NCI-H1092 treated with DMSO at 0.1 percent for 48 hours (cell line): ENCODE results near the gene FAM118B.

Source experiments
- DNase-seq: peaks from one replicate; lab custom pipeline; 2025; lab: John Stamatoyannopoulos, UW

FAM118B gene

DNA sequence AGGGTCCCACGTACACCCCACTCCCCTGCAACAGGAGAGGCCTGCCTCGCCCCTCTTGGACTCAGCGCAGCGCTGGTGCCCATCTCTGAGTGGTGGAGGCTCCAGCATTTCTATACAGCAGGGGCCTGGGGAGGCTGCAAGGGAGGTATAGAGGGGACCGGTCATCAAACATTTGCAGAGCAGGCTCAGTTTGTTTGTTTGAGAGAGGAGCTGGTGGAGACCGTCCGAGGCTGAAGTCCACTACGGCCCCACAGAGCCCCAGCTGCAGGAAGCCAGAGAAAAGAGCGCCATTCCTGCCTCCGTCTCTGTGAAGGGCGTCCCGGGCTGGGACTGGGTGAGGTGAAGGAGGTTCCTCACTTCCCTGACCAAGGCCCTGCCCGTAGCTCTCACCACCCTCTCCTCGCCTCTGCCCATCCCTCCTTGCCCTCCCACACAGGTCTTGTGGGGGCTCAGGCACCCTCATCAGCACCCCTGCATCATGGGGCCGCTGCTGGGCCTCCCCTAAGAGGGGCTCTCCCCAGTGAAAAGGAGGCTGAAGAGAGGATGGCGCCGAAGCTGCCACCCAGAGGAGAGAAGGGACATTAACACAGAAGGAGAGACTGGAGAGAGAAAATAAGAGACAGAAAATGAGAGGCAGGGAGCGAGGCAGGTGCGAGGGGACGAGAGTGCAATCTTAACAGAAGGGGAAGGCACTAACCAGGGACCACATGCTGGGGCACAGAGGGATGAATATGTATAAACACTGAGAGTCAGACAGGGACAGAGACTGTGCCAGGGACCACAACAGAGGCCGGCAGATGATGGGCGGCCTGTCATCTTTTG lies 24.7 kb upstream of the FAM118B start:
- DNase-seq: peak; percentile 67

DNA sequence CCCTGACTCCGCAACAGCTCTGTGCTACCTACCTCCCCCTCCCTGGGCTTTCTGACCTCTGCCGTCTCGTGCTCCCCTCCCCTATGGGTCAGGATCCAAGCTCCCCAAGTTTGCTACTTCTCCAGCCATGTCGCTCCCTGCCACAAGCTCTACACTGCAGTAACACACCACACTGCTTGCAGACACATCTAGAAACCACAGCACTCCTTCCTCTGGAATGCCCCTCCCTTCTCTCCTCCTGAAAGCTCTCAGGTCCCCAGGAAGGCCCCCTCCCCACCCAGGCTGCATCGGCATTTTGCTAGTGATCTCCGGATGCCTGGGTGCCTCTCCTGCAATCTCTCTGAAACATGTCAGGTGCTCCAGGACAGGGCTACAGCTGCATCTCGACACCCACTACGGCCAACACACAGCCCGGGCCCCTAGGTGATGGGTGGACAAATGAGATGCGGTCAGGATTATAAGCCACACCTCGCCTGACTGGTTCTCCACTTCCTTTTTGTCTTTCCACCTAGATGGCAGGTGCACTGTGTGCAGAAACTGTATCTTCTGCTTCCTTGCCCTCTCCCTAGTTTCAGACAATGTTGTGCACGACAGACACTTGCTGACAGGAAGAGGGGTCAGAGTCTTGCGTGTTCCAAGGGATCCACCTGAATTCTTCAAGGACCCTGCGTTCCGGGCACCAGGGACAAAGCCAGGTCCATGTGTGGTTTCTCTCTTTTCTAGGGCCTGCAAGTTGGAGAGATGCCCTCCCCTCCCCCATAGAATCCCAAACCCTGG lies 23.1 kb upstream of the FAM118B start:
- no peak for DNase-seq

DNA sequence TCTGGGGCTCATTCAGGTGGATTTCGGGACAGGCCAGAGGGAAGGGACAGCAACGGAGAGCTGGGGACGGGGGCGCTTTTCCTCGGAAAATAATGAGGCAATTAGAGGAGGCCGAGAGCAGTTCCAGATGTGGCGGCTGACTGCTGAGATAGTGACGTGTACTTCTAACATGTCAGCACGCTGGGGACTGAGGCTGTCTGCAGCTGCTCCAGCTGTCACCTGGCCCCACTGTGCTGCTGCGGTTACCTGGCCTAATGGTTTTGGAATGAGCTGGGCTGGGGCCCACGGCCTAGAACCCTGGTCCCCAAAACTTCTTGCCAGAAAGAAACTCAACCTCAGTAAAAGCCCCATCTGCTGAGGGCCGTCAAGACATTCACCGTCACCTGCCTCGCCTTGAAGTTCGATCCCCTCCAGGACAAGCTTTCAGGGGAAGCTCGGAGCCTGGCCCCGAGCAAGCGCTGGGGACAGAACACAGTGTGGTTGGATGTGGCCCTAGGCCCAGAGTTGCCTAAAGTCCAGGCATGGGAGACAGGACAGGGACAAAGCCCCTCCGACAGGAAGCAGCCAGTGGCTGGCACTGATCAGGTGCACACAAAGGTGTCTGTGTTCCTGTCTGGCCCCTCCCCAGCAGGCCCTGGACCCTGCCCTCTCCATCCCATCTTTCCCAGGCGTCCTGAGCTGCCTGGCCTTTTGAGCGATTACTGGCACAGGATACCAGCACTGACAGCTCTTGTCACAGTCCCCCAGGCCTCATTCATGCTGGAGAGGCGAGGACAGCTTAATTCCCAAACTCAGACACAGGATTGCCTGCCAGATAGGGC lies 22.3 kb upstream of the FAM118B start:
- DNase-seq: no peak

DNA sequence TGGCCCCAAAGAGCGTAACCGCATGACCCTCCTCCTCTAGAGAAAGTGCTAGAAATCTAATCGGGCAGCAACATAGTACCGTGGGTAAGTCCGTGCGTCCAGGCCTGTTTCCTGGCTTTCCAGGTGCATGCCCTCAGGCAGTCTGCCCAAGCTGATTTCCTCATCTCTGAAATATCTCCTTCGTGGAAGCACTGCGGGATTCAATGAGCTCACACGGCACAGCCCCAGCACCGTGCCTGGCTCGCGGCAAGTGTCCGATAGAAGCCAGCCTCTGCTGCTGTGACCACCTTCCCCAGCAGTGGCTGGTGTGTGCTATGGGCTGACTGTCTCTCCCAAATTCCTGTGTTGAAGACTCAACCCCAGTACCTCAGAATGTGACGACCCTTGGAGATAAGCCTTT lies 20.8 kb upstream of the FAM118B start:
- no peak for DNase-seq

DNA sequence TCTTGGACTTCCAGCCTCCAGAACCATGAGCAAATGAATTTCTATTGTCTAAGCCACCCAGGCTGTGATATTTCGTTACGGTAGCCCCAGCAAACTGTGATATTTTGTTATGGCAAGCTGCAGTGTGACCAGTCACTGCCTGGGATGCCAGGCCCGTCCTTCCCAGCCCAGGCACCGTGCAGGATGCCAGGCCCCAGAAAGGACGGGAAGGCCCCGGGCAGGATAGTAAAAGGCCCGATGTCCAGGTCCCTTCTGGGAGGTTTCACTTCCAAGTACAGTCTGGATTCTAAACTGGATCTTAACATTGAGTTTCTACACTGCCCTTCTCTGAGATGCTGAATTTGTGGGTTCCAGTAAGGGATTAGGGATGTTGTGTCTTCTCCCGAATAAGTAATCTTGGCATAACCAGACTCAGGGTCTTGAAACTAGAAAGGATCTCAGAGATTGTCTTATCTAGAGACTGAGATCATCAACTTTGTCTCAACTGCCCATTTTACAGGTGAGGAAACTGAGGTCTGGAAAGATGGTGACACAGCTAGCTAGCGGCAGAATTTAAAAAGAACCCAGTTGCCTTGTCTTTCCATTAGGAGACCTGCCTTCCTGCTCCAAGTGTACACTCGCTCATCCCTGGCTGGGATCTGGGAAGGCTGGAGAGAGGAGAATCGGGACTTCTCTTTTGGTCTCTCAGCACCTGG lies 20.1 kb upstream of the FAM118B start:
- no peak for DNase-seq

DNA sequence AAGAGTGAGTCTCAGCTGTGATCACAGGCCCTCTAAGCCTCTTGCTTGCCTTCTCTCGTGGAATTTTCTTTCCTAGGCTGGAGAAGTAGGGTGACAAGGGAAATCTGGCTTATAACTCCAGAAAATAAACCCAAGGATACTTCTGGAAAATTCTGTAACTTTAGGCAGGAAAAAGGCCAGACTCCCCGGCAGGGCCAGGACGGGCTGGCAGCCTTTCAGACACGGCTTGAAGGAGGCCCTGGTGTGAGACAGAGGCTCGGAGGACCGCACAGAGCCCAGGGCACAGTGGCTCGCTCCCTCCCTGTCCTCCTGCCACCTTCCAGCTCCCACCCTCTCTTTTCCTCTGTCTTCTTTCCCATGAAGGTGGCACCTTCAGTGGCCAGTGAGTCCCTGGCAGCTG lies 19.2 kb upstream of the FAM118B start:
- DNase-seq: no peak

DNA sequence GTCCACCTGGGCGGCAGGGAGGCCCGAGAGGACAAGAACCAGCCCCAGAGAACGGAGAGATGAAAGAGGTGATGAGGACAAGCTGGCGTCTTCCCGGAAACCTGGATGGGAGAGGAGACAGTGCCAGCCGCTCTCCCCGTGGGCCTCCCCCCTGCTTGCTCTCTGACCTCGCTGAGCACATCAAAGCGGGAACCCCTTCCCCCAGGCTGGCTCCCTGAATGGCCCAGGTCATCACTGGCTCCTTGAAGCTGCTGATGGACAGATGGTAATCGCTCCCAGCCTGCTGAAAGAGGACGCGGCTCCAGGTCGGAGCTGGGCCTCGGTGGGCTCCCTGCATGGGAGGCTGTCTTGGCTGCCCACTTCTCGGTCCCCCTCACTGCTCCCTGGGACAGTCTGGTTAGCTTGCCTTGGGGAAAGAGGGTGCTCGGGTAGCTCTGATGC lies 18.5 kb upstream of the FAM118B start:
- DNase-seq: no peak

DNA sequence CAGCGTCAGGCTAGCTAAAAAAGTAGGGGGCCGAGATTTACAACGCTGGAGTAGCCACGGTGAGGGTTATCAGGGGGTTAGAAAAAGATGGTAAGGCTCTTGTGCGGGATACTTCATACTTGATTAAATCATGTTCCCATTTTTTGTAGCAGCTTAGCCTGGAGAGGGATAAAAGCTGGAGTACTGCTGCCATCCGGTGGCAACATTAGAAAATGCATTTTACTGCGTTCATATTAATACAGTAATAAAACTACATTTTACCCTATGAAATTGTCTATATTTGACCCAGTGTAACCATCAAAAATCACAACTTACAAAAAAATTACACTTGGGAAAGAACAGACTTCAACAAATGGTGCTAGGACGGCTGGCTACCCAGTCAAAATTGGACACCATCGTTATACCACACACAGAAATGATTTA lies 17.4 kb upstream of the FAM118B start:
- peak; percentile 62 for DNase-seq

DNA sequence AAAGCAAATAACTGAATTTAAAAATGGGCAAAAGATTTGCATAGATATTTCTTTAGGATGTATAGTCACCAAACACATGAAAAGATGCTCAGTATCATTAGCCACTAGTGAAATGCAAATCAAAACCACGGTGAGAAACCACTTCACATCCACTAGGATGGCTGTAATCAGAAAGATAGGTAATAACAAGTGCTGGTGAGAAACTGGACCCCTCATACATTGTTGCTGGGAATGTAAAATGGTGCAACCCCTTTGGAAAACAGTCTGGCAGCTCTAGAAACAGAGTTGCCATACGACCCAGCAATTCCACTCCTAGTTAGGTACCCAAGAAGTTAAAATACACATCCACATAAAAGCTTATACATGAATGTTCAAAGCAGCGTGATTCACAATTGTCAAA lies 16.5 kb upstream of the FAM118B start:
- DNase-seq: no peak

DNA sequence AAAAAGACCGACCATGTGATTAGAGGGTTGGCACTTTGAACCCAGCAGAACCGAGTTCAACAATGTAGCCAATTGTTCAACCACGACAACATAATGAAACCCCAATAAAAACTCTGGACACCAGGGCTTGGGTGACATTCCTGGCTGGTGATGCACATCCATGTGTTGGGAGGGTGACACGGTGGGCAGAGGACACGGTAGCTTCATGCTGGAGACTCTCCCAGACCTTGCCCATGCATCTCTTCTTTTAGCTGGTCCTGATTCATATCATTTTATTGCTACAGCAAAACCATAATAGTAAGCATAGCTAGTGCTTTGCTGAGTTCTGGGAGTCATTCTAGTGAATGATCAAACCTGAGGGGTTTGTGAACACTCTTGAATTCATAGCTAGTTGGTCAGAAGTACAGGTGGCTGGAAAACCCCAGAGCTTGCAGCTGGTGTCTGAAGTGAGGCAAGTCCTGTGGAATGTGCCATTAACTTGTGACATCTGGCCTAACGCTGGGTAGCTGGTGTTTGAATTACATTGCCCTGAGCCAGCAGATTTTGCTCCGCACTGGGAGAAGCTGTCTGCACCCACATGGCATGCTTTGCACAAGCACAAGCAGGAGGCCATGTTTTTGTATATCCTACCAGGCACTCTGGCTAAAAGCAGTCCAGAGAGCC lies 14.2 kb upstream of the FAM118B start:
- DNase-seq: no peak

DNA sequence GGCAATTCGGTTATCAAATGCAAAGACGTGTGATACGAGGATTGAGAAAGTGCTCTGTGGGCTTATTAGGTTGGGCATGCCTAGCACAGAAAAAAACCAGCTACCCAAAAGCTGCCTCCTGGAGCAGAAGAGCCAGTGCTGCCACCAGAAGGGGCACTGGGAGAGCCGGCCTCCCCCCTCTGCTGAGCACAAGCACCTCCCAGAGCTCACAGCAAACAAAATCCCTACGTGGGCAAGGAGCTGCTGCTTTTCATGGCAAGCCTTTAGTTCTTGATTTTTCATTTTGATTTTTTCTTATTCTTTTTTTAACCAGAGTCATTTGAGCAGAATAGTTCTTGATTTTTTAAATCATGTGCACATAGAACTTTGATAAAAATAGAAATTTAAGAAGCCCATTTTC lies 12.9 kb upstream of the FAM118B start:
- no peak for DNase-seq

DNA sequence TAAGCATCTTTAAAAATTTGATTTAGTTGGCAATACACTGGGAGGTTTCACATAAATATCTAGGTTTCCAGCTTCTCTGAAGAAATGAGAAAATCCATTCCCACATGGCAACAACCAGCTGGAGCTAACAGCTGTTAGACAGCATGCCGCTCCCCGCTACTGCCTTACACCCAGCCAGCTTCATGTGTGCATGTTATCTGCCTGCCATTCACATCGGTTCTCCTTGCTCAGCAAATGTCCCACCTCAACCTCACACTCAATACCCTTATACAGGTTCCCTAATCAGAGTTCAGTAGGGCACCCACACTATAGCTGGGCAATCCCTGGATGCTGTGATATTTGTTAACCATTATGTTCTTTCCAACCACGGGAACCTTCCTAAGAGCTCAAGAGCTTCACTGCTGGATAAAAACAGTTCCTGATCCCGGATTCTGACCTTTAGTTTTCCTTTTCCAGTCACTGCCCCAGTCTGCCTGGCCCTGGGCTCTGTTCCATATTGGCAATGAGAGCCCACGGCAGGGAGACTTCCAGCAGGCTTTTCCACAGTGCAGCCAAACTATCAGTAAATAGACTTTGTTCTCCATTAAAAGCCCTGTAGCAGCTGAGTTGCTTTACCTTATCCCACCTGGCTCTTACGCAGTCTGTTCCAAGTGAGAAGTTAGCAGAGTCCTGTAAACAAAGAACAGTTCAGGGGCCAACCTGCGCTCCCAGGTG lies 8.8 kb upstream of the FAM118B start:
- no peak for DNase-seq

DNA sequence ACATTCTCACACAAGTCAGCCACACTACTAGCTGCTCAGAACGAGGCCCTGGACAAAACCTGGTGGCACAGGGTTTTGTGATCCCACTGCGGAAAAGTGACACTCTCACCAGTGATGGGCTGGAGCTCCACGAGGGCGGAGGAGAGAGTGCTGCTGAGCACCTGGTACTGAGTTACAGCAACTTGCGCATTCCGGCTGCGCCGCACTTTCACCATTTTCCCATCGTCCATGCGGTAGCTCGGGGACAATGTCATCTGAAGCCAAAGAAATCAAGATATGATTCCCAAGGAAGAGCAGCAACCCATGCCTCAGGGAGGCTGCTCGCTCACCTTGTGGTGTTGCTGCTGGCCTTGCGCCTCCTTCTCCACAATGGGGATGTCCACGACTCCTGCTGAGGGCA lies 6.2 kb upstream of the FAM118B start:
- no peak for DNase-seq

DNA sequence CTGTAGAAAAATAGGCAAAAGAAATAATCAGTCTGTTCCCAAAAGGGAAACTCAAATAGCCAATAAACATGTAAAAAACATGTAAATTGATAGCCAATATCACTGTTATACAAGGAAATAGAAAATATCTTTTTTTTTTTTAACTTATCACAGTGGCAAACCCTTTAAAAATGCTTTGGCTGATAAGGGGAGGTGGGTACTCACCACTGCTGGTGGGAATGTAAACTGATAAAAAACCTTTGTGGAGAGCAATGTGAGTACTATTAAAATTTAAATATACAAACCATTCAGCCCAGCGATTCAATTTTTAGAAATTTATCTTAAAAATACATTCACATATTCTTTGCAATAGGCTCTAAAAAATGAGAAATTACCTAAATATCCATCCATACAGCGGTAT lies 3.7 kb upstream of the FAM118B start:
- DNase-seq: no peak

DNA sequence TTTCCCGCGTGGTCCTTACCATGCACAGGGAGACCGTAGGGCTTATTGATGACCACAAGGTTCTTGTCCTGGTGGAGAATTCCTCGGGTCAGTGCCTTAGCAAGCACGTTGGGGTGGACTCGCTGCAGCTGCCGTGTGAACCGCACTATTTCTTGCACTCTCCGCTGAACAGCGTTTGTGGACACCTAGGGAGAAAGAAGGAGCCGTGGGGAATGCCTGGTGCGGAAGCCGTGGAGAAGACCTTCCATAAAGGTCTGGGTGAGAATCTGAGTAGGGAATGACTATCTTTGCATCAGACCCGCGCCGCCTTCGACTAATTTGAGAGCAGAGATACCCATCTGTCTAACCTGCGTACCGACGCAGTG lies 729 bp upstream of the FAM118B start:
- DNase-seq: no peak

DNA sequence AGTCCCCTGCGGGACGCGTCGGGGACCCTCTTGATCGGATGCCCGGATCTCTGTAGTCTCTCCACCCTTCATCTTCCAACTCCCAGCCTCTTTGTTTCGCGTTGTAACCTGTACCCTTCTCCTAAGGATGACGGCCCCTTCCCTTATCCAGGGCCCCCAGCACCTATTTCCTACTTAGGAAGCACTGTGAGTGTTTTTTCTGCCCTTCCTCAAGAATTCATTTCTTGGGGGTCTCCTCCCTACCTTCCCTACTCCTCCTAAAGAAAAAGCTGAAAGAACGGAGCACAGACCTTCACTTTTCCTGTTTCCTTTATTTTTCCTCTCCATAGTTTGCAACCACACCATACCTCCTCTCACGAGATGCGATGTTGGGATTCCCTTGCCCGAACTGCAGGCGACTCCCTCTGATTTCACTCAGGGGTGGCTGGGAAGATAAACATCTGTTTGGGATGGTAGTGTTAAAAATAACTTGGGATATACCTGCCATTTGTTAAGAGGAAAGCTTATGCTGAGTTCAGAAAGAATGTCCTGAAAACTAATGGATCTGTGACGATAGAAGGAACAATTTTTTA lies 593 bp downstream of the FAM118B start:
- no peak for DNase-seq

DNA sequence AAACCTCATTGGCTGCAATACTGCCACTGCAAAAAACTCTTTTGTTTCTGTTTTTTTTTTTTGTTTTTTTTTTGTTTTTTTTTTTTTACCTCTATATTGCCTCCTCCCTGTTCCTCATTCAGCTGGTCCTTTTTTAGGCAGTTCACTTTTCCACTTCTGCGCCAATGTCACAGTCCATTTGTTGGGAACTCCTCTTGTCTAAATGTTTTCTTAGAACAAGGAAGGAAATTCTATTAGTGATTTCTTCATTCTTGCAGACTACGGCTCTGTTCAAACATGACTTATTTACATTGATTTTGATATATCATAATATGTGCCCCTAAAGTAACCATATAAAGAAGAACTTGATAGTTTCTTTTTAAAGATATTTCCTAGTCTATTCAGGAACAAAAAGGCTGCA lies 2.9 kb downstream of the FAM118B start:
- DNase-seq: no peak

DNA sequence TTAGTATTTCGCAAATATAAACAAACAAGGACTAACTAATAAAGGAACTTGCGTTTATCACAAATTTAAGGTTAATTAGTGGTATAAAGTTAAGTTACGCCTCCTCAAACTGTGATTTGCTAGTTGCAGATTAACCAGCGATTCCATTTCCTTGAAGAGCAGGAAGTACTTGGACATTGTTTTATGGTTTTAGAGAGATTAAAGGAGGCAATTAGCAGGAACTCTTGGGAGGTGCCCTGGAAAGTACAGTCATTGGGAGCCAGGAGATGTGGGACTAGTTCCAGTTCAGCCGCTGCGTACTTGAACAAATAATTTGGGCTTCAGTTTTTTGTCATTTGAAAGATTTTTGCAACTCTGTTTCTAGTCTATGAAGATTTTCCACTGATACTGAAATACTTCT lies 3.3 kb downstream of the FAM118B start:
- no peak for DNase-seq

DNA sequence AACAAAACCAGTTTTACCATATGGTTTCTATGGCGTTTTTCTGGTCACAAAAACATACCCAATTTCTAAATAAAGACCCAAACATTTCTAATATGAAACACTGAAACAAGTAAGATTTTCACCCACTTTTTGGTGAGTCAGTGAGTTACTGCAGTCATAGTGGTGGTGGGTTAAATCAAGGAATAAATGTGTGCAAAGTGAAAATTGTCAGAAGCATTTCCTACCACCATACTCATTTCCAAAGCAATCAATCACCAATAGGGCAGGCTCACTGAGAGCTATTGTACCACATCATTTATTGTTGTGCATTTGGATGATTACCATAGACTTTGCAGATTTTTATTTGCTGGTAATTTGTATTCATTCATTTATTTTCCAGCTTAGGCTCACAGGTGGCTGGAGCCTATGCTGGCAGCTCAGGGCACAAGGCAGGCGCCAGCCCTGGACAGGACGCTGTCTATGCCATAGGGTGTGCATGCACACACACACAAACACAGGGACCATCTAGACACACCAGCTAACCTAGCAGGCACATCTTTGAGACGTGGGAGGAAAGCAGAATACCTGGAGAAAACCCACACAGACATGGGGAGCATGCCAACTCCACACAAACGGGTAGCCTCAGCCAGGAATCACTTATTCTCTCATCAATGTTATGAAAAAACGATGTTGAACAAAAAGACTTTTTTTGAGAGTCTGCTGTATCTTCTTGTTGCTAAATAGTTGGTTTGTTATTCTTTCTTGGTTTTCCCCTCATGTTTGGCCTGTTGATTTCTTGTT lies 5.1 kb downstream of the FAM118B start:
- no peak for DNase-seq

DNA sequence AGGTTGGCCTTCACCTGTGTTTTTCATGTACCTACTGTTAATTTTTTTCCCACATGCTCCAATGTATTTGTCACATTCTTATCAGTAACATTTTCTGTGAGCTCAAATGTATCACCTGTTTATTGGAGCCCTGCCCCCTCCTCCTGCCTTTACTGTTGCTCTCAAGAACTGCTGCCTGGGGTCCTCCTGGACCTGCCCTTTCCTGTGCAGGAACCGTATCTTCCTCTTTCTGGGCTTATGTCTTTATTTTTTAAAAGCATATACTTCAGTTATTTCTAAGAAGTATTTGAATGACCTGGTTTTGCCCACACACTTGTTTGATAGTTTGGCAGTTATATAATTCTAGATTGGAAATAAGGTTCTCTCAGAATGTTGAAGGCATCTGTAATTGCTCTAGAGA lies 5.9 kb downstream of the FAM118B start:
- no peak for DNase-seq
